Measurements from ENCODE around the gene PLPPR1.

GRCh38 chr9:101333490-101333889 is 305.0 kb downstream of the PLPPR1 start:
- no peak for TF ChIP-seq CTCF (conservative IDR thresholded peaks at IDR 0.05; ENCODE audit: low read depth in 2 of 2)
- TF ChIP-seq REST (IDR thresholded peaks at IDR 0.05; ENCODE audit: unreplicated experiment) = no peak
- no peak for TF ChIP-seq ZNF114 (CRISPR knock-in tag; IDR thresholded peaks at IDR 0.05)
- no peak for TF ChIP-seq POLR2AphosphoS5 (IDR thresholded peaks at IDR 0.05; ENCODE audit: low read depth)
- TF ChIP-seq STAT1 (IDR thresholded peaks at IDR 0.05; ENCODE audit: unreplicated experiment) = no peak
- TF ChIP-seq EZH2phosphoT487 (IDR thresholded peaks at IDR 0.05; ENCODE audit: unreplicated experiment) = no peak
- no peak for TF ChIP-seq ZNF331 (CRISPR knock-in tag; IDR thresholded peaks at IDR 0.05; ENCODE audit: low read depth)
- no peak for TF ChIP-seq EZH2 (IDR thresholded peaks at IDR 0.05; ENCODE audit: low read depth, unreplicated experiment)
- no peak for TF ChIP-seq CREB1 (CRISPR knock-in tag; IDR thresholded peaks at IDR 0.05; ENCODE audit: low read depth)

All from GM23338 (cell line).